Measurements from ENCODE around the gene SULT2A1.
"Not testable (repeated sequence)": the region's sequence is repeated elsewhere in the genome, so short reads cannot be mapped to it uniquely, and the experiment has no call there.

The SULT2A1 gene

GRCh38 chr19:47886010-47886559, at the start of gene SULT2A1:
TSS of gene SULT2A1 (minus strand) at chr19:47886315. CDS start at chr19:47886257, 58 bp downstream.
- no peak within 1 kb of the TSS for H3K4me2 ChIP-seq
- H3K36me3 ChIP-seq: no peaks in the 10 kb centered on the region
- no peaks in the 10 kb centered on the region for H4K20me1 ChIP-seq
- no peaks in the 10 kb centered on the region; a peak in 1 of 22 replicates for H3K9me3 ChIP-seq (replicated peaks in 1 of 11)
- H3K27ac ChIP-seq: no peak within 1 kb of the TSS
- no peaks in the 10 kb centered on the region for H3K27me3 ChIP-seq
- H3K4me3 ChIP-seq: no peak within 1 kb of the TSS
- H3K4me1 ChIP-seq: no peaks in the 10 kb centered on the region
- H3K9ac ChIP-seq: no peak within 1 kb of the TSS
- TF ChIP-seq Cebpa-rat (IDR thresholded peaks at IDR 0.05): no peak

- not testable (repeated sequence) for H3K4me1 ChIP-seq; H3K27ac ChIP-seq; H3K27me3 ChIP-seq; H3K4me3 ChIP-seq; H4K20me1 ChIP-seq; H3K4me2 ChIP-seq; H3K36me3 ChIP-seq; H3K9ac ChIP-seq; H3K9me3 ChIP-seq (replicated peaks in 1 of 11)
Measured at GRCh38 chr19:47928581-47928980, 42.5 kb upstream of the SULT2A1 start.

GRCh38 chr19:47920107-47920506, 34.0 kb upstream of the SULT2A1 start:
- not testable (repeated sequence) for H3K27me3 ChIP-seq; H3K4me1 ChIP-seq; H3K4me2 ChIP-seq; H3K4me3 ChIP-seq; H3K9me3 ChIP-seq (replicated peaks in 1 of 11); H4K20me1 ChIP-seq; H3K27ac ChIP-seq; H3K36me3 ChIP-seq; H3K9ac ChIP-seq

GRCh38 chr19:47910191-47910590, 24.1 kb upstream of the SULT2A1 start:
- not testable (repeated sequence) for H3K27ac ChIP-seq; H3K36me3 ChIP-seq; H3K9me3 ChIP-seq (replicated peaks in 1 of 11); H3K4me2 ChIP-seq; H4K20me1 ChIP-seq; H3K27me3 ChIP-seq; H3K4me1 ChIP-seq; H3K4me3 ChIP-seq; H3K9ac ChIP-seq

GRCh38 chr19:47909350-47909749, 23.2 kb upstream of the SULT2A1 start:
- H4K20me1 ChIP-seq; H3K4me3 ChIP-seq; H3K36me3 ChIP-seq; H3K9ac ChIP-seq; H3K27ac ChIP-seq; H3K4me2 ChIP-seq; H3K9me3 ChIP-seq (replicated peaks in 1 of 11); H3K4me1 ChIP-seq; H3K27me3 ChIP-seq: not testable (repeated sequence)

GRCh38 chr19:47901370-47901769, 15.3 kb upstream of the SULT2A1 start:
- H3K9me3 ChIP-seq (replicated peaks in 1 of 11): peaks cover 0 to 3% (median 0%) of the 10 kb centered on the region in 11 experiments; a peak in 4 of 22 replicates
- no peak overlapping the region for H3K4me2 ChIP-seq
- TF ChIP-seq Cebpa-rat (IDR thresholded peaks at IDR 0.05): no peak
- H3K4me3 ChIP-seq: no peak overlapping the region
- no peaks in the 10 kb centered on the region for H4K20me1 ChIP-seq
- H3K27ac ChIP-seq: no peak overlapping the region
- peaks cover 0 to 5% (median 0%) of the 10 kb centered on the region in 10 experiments; a peak in 3 of 20 replicates for H3K4me1 ChIP-seq
- H3K9ac ChIP-seq: no peak overlapping the region
- no peaks in the 10 kb centered on the region for H3K27me3 ChIP-seq
- H3K36me3 ChIP-seq: no peaks in the 10 kb centered on the region

GRCh38 chr19:47899335-47899734, 13.2 kb upstream of the SULT2A1 start:
- no peaks in the 10 kb centered on the region for H3K27me3 ChIP-seq
- no peak overlapping the region for H3K4me2 ChIP-seq
- no peak for TF ChIP-seq Cebpa-rat (IDR thresholded peaks at IDR 0.05)
- no peak overlapping the region for H3K4me3 ChIP-seq
- peaks cover 0 to 5% (median 0%) of the 10 kb centered on the region in 10 experiments; a peak in 3 of 20 replicates for H3K4me1 ChIP-seq
- H3K9me3 ChIP-seq (replicated peaks in 1 of 11): peaks cover 0 to 11% (median 0%) of the 10 kb centered on the region in 11 experiments; a peak in 7 of 22 replicates
- no peaks in the 10 kb centered on the region for H3K36me3 ChIP-seq
- no peaks in the 10 kb centered on the region for H4K20me1 ChIP-seq
- no peak overlapping the region for H3K27ac ChIP-seq
- H3K9ac ChIP-seq: no peak overlapping the region

- no peak overlapping the region for H3K27ac ChIP-seq
- H3K9me3 ChIP-seq (replicated peaks in 1 of 11): peaks cover 2 to 18% (median 9%) of the 10 kb centered on the region in 11 experiments; a peak in 21 of 22 replicates
- no peak for TF ChIP-seq Cebpa-rat (IDR thresholded peaks at IDR 0.05)
- H3K4me3 ChIP-seq: no peak overlapping the region
- H3K36me3 ChIP-seq: no peaks in the 10 kb centered on the region
- no peak overlapping the region for H3K4me2 ChIP-seq
- H3K27me3 ChIP-seq: no peaks in the 10 kb centered on the region
- no peaks in the 10 kb centered on the region for H4K20me1 ChIP-seq
- no peak overlapping the region for H3K9ac ChIP-seq
- peaks cover 0 to under 1% (median 0%) of the 10 kb centered on the region in 10 experiments; a peak in 2 of 20 replicates for H3K4me1 ChIP-seq
Measured at GRCh38 chr19:47897861-47898260, 11.7 kb upstream of the SULT2A1 start.

GRCh38 chr19:47896773-47897172, 10.7 kb upstream of the SULT2A1 start:
- no peak overlapping the region for H3K27ac ChIP-seq
- no peaks in the 10 kb centered on the region for H4K20me1 ChIP-seq
- H3K9me3 ChIP-seq (replicated peaks in 1 of 11): peaks cover 13 to 29% (median 20%) of the 10 kb centered on the region in 11 experiments
- H3K4me3 ChIP-seq: no peak overlapping the region
- H3K27me3 ChIP-seq: no peaks in the 10 kb centered on the region
- H3K36me3 ChIP-seq: no peaks in the 10 kb centered on the region
- H3K4me2 ChIP-seq: no peak overlapping the region
- no peak overlapping the region for H3K9ac ChIP-seq
- no peaks in the 10 kb centered on the region for H3K4me1 ChIP-seq
- TF ChIP-seq Cebpa-rat (IDR thresholded peaks at IDR 0.05): no peak

- H3K27ac ChIP-seq: no peak overlapping the region
- H3K9me3 ChIP-seq (replicated peaks in 1 of 11): peaks cover 15 to 35% (median 22%) of the 10 kb centered on the region in 11 experiments
- no peak for TF ChIP-seq Cebpa-rat (IDR thresholded peaks at IDR 0.05)
- no peak overlapping the region for H3K4me3 ChIP-seq
- H3K27me3 ChIP-seq: no peaks in the 10 kb centered on the region
- H3K4me1 ChIP-seq: no peaks in the 10 kb centered on the region
- H3K36me3 ChIP-seq: no peaks in the 10 kb centered on the region
- H3K4me2 ChIP-seq: no peak overlapping the region
- H3K9ac ChIP-seq: no peak overlapping the region
- no peaks in the 10 kb centered on the region for H4K20me1 ChIP-seq
Measured at GRCh38 chr19:47896019-47896418, 9.9 kb upstream of the SULT2A1 start.
